ENCODE measurements around the gene HMCN2. TPM values are rescaled to one million over a fixed set of nuclear protein-coding genes. Genes with fewer than 3 reads are reported as not detected.

Gene HMCN2
- polyA plus RNA-seq, 2 of the 4 experiments (the other 2 are of a cell fraction) = 0.01 TPM; not detected in 1

DNA sequence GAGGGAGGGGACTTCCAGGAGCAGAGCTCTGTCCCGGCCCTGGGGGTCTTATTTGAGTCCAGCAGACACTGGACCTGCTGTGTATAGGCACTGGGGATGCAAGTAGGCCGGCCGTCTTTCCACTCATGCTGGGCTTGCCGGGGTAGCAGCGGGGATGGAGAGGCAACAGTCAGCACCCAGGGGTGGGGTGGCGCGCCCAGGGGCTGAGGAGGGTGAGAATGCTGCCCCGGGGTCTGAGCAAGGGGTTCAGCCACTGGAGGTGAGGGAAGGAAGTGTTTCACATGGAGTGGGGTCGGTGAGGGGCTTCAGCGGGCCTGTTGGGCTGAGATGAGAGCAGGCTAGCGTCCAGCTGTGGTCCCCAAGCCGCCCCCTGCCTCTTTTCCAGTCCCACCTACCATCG is 88.8 kb downstream of the HMCN2 start:
- Histone ChIP-seq H3K4me2 (no peak overlapping the region), H3K4me3 (no peak overlapping the region), H3K9me3 (no peaks in the 10 kb centered on the region), H3K4me1 (no peaks in the 10 kb centered on the region), H3K27ac (no peak overlapping the region)
- ChIA-PET POLR2A (no interaction called here), CTCF (interaction anchor here (0.5 to 3.2 kb wide), 3 partner anchors 10 to 25 kb away, joined by 3 to 26 read pairs (median 5); no protein-coding TSS in a partner anchor)
- no peak for FAIRE-seq
- TF ChIP-seq E2F6 (IDR thresholded peaks at IDR 0.05; ENCODE audit: borderline replicate concordance, low read depth) = no peak
- TF ChIP-seq HDAC2 (IDR thresholded peaks at IDR 0.05) = no peak
- TF ChIP-seq BCL3 (IDR thresholded peaks at IDR 0.05) = no peak
- no peak for TF ChIP-seq CHD4 (IDR thresholded peaks at IDR 0.05; ENCODE audit: borderline replicate concordance)
- TF ChIP-seq KDM5A (IDR thresholded peaks at IDR 0.05) = no peak
- TF ChIP-seq FOSB (CRISPR knock-in tag; IDR thresholded peaks at IDR 0.05) = no peak
- TF ChIP-seq, protein P1, sequence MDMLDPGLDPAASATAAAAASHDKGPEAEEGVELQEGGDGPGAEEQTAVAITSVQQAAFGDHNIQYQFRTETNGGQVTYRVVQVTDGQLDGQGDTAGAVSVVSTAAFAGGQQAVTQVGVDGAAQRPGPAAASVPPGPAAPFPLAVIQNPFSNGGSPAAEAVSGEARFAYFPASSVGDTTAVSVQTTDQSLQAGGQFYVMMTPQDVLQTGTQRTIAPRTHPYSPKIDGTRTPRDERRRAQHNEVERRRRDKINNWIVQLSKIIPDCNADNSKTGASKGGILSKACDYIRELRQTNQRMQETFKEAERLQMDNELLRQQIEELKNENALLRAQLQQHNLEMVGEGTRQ (IDR thresholded peaks at IDR 0.05) = no peak
- TF ChIP-seq RNF2 (IDR thresholded peaks at IDR 0.05; ENCODE audit: borderline replicate concordance, low read depth) = no peak
- TF ChIP-seq NR3C1 (IDR thresholded peaks at IDR 0.05) = no peak
- no peak for TF ChIP-seq HEYL (CRISPR knock-in tag; IDR thresholded peaks at IDR 0.05)
- TF ChIP-seq RAD21 (conservative IDR thresholded peaks at IDR 0.05 in 1 of 2, IDR thresholded peaks at IDR 0.05 in 1 of 2) = no peak
- TF ChIP-seq NFE2L2 (conservative IDR thresholded peaks at IDR 0.05; ENCODE audit: low read length) = no peak
- no peak for TF ChIP-seq CBX8 (IDR thresholded peaks at IDR 0.05)
- no peak for TF ChIP-seq EP300 (IDR thresholded peaks at IDR 0.05)
- no peak for DNase-seq (ENCODE audit: low read depth in 1 of 2, low spot score in 1 of 2)
- 42% methylated on average over 8 of the region's 13 CpGs for WGBS (ENCODE audit: missing lambda C conversion rate)
- 0 out of 6 replicates have a peak, but pooled peaks of 1 of the 2 experiments have one; percentile 12 for ATAC-seq

DNA sequence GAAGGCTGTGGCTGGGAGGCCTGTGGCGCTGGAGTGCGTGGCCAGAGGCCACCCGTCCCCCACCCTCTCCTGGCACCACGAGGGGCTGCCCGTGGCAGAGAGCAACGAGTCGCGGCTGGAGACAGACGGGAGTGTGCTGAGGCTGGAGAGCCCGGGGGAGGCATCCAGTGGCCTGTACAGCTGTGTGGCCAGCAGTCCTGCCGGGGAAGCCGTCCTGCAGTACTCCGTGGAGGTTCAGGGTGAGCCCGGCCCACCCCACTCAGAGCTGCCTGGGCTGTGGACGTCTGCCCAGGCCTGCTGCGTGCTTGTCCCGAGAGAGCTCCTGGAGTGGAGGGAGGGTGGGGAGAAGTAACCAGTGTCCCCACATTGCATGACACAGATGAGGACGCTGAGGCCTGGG is 89.2 kb downstream of the HMCN2 start:
- no peak for FAIRE-seq
- Histone ChIP-seq H3K4me3 (no peak overlapping the region), H3K27ac (no peak overlapping the region), H3K4me2 (no peak overlapping the region), H3K9me3 (no peaks in the 10 kb centered on the region), H3K4me1 (no peaks in the 10 kb centered on the region)
- POLR2A ChIA-PET = no interaction called here
- DNase-seq (ENCODE audit: low read depth in 1 of 2, low spot score in 1 of 2) = no peak
- CTCF ChIA-PET = interaction anchor here (0.5 to 3.2 kb wide), 3 partner anchors 11 to 248 kb away, joined by 3 to 26 read pairs (median 5); no protein-coding TSS in a partner anchor
- TF ChIP-seq FOXS1 (CRISPR knock-in tag; IDR thresholded peaks at IDR 0.05) (no peak), MAFK (IDR thresholded peaks at IDR 0.05; ENCODE audit: partially characterized antibody) (no peak), JUN (IDR thresholded peaks at IDR 0.05) (no peak), RARB (CRISPR knock-in tag; IDR thresholded peaks at IDR 0.05) (no peak), POLR2A (IDR thresholded peaks at IDR 0.05; ENCODE audit: low read length) (no peak), POLR2AphosphoS2 (conservative IDR thresholded peaks at IDR 0.05; ENCODE audit: low read length) (no peak)
- WGBS (ENCODE audit: missing lambda C conversion rate) = 76% methylated on average over 11 of the region's 18 CpGs
- ATAC-seq = no peak; a peak in 1 of 6 replicates

- Histone ChIP-seq H3K27ac (no peak overlapping the region), H3K9me3 (no peaks in the 10 kb centered on the region), H3K4me2 (no peak overlapping the region), H3K4me1 (no peaks in the 10 kb centered on the region), H3K4me3 (no peak overlapping the region)
- no peak for TF ChIP-seq EHF (CRISPR knock-in tag; IDR thresholded peaks at IDR 0.05)
- TF ChIP-seq EP300 (IDR thresholded peaks at IDR 0.05) = no peak
- TF ChIP-seq, protein P1 (IDR thresholded peaks at IDR 0.05) = no peak
- no peak for TF ChIP-seq HDAC2 (IDR thresholded peaks at IDR 0.05)
- TF ChIP-seq ESRRA (IDR thresholded peaks at IDR 0.05; ENCODE audit: borderline replicate concordance, low read length) = no peak
- no peak for TF ChIP-seq NFE2L2 (conservative IDR thresholded peaks at IDR 0.05; ENCODE audit: low read length)
- no peak for TF ChIP-seq ZNF302 (CRISPR knock-in tag; IDR thresholded peaks at IDR 0.05)
- TF ChIP-seq, protein P2, sequence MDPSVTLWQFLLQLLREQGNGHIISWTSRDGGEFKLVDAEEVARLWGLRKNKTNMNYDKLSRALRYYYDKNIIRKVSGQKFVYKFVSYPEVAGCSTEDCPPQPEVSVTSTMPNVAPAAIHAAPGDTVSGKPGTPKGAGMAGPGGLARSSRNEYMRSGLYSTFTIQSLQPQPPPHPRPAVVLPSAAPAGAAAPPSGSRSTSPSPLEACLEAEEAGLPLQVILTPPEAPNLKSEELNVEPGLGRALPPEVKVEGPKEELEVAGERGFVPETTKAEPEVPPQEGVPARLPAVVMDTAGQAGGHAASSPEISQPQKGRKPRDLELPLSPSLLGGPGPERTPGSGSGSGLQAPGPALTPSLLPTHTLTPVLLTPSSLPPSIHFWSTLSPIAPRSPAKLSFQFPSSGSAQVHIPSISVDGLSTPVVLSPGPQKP (IDR thresholded peaks at IDR 0.05; ENCODE audit: low read depth, low read length) = no peak
- TF ChIP-seq ZFP36 (IDR thresholded peaks at IDR 0.05; ENCODE audit: borderline replicate concordance, partially characterized antibody) = no peak
- TF ChIP-seq PHF8 (IDR thresholded peaks at IDR 0.05; ENCODE audit: borderline replicate concordance, low read depth) = no peak
- TF ChIP-seq CBX8 (IDR thresholded peaks at IDR 0.05) = no peak
- TF ChIP-seq TFCP2L1 (CRISPR knock-in tag; IDR thresholded peaks at IDR 0.05) = no peak
- TF ChIP-seq JUN (IDR thresholded peaks at IDR 0.05) = no peak
- TF ChIP-seq RARB (CRISPR knock-in tag; IDR thresholded peaks at IDR 0.05) = no peak
- no peak for DNase-seq (ENCODE audit: low read depth in 1 of 2, low spot score in 1 of 2)
- ATAC-seq = no peak
- WGBS (ENCODE audit: missing lambda C conversion rate) = 56% methylated on average over 10 of the region's 13 CpGs
- POLR2A ChIA-PET = no interaction called here
- no peak for FAIRE-seq
- CTCF ChIA-PET = interaction anchor here (1.2 to 3.2 kb wide), 2 partner anchors 13 to 249 kb away, joined by 5 to 15 read pairs; no protein-coding TSS in a partner anchor
These were observed 90.5 kb downstream of the HMCN2 start for GRCh38 chr9:130356033-130356432.
